Suppressor macrophage treated with lipopolysaccharide for 1 hour (primary cell): ENCODE measurements around the gene MBP.

Source experiments
- DNase-seq, 3 donors: peaks; one replicate each; pipeline ENCODE4 v3.0.0-alpha.2; 2020 to 2022

Gene MBP

GRCh38 chr18:77132369-77133050, at the start of gene MBP:
Gene MBP, minus strand, starts transcription at chr18:77132783. Its CDS starts 27,522 bp downstream, at chr18:77105261.
- DNase-seq: peak; percentile 56 to 80 (median 68)

- DNase-seq: peak; percentile 52 to 66 (median 58)
Measured at GRCh38 chr18:77181950-77182707, 49.5 kb upstream of the MBP start.

- DNase-seq: peak; percentile 85 to 93 (median 92)
Measured at GRCh38 chr18:77178559-77178958, 46.0 kb upstream of the MBP start.

DNA sequence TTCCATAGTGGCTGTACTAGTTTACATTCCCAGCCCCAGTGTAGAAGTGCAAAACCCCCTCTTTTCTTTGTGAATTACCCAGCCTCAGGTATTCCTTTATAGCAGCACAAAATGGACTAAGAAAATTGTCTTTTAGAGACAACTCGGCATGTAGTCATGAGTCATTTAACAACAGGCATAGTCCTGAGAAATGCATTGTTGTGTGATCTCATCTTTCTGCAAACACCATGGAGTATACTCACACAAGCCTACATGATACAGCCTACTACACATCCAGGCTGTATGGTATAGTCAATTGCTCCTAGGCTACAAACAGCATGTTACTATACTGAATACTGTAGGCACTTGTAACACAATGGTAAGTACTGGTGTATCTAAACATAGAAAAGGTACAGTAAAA, 44.4 kb upstream of the MBP start:
- DNase-seq: peak; percentile 30 to 59 (median 53)

GRCh38 chr18:77173275-77174030, 40.9 kb upstream of the MBP start:
- DNase-seq: no peak

GRCh38 chr18:77170890-77171410, 38.4 kb upstream of the MBP start:
- no peak for DNase-seq

DNA sequence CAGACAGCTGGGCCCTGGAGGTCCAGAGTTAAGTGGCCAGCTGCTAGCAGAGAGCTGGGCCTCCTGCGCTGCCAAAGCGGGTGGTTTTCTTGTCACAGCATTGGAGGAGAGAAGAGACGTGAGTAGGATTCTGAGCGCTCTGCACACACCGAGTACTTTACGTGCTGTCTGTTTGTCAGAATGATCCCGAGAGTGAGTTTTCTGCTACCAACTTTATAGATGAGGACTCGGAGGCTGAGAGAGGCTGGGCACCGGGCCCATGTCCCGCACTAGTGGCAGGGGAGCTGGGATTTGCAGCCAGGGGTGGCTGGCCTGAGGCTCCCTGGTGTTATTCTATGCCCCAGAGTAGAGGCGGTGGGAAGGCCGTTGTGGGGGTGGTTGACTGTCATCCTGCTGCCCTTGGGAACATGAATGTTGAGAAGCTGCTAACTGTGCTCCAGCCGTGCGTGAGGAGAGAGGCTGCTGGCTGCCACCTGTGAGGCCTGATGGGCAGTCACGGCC, 36.3 kb upstream of the MBP start:
- DNase-seq: no peak

- no peak for DNase-seq
Measured at GRCh38 chr18:77167251-77167650, 34.7 kb upstream of the MBP start.

- no peak for DNase-seq
Measured at GRCh38 chr18:77166523-77166922, 33.9 kb upstream of the MBP start.

DNA sequence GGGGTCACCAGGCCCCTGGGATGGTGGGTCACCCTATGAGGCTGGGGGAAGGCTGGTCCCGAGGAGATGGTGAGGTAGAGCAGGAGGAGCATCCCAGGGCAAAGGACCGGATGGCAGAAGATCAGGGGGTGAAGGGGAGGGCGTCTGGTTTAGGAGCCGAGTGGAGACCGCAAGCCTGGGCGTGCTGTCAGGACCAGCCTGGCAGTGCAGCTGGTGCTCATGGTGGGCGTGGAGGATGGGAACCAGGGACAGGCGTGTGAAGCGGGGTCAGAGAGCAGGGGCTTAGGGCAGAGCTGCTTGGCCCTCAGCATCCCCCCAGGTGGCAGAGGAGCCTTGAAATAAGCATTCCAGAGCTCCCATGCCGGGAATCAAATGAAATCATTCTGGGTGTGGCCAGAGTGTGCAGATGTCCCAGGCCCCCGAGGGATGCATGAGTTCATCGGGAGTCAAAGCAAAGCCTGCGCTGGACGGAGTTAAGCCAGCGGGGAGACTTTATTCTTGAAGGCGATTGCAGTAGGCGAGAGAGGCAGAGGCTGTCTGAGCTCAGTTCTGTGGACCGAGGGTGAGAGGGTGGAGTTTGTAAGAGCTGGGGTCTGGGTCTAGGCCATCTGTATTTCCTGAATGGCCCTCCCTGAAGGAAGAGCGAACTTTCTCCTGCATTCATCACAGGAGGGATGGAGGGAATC, 33.1 kb upstream of the MBP start:
- no peak for DNase-seq

- DNase-seq: no peak
Measured at GRCh38 chr18:77164763-77165485, 32.3 kb upstream of the MBP start.

DNA sequence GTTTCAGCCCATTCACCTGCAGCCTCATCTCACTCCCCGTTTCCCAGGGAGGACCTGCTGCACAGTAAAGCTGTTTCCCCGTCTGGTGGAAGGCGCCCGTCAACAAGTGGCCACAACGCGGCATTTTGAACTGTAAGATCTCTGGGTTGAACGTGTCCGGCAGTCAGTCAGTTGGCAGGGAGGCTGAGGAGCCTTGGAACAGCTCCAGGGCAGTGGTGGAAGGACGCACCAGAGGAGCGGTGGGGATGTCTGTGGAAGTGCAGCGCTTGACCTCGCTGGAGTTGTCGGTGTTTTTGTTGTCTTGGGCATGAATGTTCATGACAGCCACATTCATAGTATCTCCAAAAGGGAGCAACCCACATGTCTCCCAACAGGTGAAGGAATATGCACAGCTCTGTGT, 31.4 kb upstream of the MBP start:
- DNase-seq: no peak

- DNase-seq: no peak
Measured at GRCh38 chr18:77162580-77162979, 30.0 kb upstream of the MBP start.

DNA sequence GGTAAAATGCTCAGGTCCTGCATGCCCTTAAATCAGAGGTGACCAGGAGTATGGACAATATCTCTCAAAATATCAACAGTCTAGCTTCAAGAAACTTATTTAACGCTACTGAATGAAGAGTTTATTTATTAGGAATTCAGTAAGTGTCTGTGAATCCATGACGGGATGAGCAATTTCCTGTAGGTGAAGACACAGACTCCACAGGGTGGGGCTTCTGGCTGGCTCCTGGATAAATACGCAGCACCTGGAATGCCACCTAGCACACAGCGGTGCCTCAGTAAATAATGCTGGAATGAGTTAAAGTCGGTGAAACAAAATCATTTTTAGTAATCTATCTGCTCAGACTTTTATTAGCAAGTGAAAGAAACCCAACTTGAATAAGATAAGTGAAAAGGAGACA, 29.4 kb upstream of the MBP start:
- no peak for DNase-seq

DNA sequence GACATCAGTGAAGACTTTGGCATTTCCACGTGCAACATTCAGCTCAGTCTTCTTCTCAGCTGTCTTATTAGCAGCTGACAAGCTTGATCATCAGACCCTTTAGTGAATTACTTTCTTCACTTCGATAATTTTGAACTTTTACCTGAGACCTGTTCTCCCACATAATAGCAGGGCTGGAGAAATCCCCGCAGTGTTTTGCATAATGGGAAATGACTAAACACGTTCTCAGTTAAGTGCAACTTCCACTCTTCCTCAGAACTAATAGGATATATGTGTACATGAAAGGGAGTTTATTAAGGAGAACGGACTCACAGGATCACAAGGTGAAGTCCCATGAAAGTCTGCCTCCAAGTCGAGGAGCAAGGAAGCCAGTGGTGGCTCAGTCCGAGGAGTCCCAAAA, 28.8 kb upstream of the MBP start:
- DNase-seq: peak; percentile 41 to 68 (median 64)

DNA sequence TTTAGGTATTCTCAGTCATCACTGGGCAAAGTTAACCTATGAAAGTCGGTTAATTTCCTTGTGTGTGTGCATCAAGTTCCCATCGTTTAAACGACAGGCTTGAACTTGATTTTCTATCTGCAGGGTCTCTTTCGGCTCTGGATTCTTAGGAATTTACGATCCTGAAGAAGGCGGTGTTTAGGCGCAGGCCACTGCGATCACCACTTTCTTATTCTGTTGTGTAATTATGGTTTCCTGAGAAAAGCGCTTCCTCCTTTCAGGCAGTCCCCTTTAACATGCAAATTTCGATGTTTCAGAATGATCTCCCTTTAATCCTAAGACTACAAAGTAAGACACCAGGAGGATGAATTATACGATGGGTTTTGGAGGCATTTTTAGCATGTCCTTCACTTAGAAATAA, 27.9 kb upstream of the MBP start:
- peak; percentile 74 to 89 (median 87) for DNase-seq

- DNase-seq: no peak
Measured at GRCh38 chr18:77157312-77157711, 24.7 kb upstream of the MBP start.

DNA sequence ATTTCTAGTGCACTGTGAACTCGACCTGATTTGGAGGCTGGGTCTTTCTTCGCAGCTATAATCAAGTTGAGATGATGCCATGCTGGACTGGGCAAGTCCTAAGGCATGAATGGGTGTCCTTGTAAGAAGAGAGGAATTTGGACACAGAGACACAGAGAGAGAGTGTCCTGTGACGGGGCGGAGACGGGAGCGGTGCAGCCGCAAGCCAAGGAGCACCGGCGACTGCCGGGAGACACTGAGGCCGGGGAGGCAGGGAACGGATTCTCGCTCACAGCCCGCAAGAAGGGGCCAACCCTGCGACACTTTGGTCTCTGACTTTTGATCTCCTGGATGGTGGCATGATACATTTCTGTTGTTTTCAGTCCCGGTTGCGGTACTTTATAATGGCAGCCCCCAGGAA, 22.4 kb upstream of the MBP start:
- DNase-seq: no peak

DNA sequence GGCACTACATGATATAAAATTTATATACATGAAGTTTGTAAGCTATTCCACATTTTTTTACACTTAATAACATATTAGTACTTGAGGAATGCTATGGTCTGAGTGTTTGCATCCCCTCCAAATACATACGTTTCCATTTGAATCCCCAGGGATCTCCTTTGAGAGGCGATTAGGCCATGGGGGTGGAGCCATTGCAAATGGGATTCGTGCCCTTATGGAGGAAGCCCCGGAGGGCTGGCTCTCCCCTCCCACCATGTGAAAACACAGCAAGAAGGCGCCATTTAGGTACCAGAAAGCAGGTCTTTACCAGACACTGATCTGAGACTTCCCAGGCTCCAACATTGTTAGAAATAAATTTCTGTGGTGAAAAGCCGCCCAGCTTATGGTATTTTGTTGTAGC, 20.8 kb upstream of the MBP start:
- no peak for DNase-seq

- DNase-seq: no peak
Measured at GRCh38 chr18:77151772-77152520, 19.4 kb upstream of the MBP start.
